ENCODE results near the gene HOXA1.
A peak's percentile ranks its signal among the peaks of the same experiment; 100 is the strongest.

HOXA1 gene

DNA sequence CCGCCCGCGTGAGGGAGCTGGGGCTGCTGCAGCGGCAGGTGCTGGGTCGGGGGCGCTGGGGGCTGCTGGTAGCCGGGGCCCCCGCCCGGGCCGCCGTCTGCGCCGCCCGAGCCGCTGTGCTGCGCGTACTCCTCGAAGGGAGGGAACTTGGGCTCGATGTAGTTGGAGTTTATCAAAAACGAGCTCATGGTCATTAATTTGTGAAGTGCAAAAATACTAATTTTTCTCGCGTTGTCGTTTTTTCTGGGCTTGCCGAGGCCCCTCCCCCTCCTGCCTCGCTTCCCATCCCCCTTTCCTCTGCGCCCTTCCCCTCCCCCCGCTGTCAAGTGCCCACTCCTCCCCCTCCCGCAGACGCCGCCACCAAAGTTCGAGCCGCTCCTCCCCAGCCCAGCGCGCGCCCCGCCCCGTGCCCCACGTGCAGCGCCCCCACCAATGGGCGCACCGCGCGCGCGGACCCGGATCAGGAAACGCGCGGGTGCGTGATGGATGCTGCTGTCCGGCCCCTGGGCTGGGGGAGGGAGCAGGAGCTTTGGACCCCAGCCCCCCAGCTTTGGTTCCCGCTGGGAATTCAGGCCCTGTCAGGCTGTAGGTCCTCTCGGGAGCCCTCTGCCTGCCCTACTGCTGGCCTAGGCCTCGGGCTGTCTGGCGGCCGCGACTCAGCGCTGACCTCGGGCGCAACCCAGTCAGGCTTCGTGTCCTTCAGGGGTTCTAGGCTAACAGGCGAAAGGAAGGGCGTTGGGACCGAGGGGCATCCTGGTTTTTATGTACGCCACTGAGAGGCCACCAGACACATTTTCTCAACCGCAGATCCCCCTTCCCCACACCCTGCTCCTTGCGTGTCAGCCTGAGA lies 35.0 kb upstream of the HOXA1 start, which contains the start of gene HOXA4:
HOXA4 (minus strand) TSS at position 218 of the 850 bp plus-strand sequence; CDS start at position 194, 24 bp downstream.
- no peak for DNase-seq

GRCh38 chr7:27129729-27130539 lies 34.1 kb upstream of the HOXA1 start:
- DNase-seq, result no peak

- no peak for DNase-seq
Measured at GRCh38 chr7:27128776-27129728, 33.3 kb upstream of the HOXA1 start.

GRCh38 chr7:27128034-27128433 lies 32.2 kb upstream of the HOXA1 start:
- DNase-seq, result no peak

GRCh38 chr7:27126596-27127327 lies 31.0 kb upstream of the HOXA1 start:
- DNase-seq, result no peak

GRCh38 chr7:27125986-27126394 lies 30.2 kb upstream of the HOXA1 start:
- DNase-seq, result no peak

DNA sequence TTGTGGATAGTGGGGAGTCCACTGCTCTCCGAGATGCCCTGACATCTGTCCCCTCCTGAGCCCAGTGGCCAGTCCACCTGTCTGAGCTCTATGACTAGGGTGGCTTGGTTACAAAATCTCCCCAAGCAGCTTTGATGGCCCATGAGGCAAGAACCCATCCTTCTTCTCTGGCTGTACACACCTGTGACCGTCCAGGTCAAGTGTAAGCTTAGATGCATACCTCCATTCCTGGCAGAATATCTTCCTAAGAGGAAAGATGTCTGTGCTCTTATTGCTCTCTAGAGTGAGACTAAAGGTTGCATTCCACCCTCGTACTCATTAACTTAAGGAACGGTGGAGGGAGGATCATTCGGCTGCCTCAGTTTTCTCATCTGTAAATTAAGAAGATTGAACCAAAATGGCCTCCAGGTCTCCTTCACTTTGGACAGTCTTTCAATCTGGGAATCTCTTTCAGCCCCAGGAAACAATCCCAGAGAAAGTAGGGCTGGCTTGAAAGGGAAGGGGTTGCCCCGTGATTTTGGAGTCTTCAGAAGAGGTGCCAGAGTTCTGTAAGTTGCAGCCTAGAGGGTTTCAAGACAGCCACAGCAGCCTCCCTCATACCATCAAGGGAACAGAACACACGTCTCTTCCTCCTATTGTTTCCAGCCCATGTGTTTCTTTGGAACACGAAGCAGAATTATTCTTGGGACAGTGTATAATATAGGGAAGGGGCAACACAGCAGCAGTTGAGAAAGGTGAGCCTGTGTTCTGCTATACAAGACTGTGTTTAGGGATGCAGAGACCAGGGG lies 29.3 kb upstream of the HOXA1 start:
- no peak for DNase-seq

- peak; percentile 94 for DNase-seq
Measured at GRCh38 chr7:27124096-27124901, 28.5 kb upstream of the HOXA1 start.

- no peak for DNase-seq
Measured at GRCh38 chr7:27123477-27124053, 27.8 kb upstream of the HOXA1 start.

GRCh38 chr7:27123007-27123476 lies 27.2 kb upstream of the HOXA1 start:
- no peak for DNase-seq

DNA sequence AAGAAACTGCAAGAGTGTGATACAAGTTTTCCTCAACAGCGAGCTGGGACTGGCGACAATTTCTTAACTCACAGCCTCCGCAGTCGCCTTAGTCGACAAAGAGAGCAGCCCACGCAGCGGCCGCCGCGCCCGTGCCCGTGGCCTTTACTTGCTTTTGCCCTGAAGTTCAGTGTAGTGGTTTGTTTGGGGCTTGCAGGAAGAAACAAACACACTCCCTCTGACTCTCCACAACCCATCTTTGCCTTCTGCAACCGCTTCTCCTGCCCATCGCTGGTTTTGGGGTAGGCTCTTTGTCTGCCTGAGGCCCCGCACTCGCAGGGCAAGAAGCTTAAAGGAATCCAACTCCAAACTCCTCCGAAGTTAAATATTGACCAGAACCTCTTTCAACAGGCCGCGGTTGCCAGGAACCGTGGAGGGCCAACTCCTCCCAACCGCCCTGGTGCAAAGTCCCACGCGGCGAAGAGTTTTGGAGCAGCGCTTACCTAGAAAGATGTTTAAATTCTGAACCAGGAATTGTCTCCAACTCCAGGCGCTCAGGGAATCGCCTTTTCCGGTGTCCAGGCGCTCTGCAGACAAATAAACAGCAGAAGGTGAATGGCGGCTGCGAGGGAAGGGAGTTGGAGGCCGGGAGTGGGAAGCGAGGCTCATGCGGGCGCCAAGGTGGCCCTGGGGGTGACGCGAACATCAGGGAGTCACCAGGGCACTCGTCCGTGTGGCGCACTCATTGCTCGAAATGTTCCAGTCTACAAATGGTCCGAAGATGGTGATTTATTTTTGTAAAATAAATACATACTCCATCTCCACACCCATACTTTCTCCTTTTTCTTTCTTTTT lies 26.5 kb upstream of the HOXA1 start:
- no peak for DNase-seq

- no peak for DNase-seq
Measured at GRCh38 chr7:27121684-27122076, 25.9 kb upstream of the HOXA1 start.

- DNase-seq, result no peak
Measured at GRCh38 chr7:27119412-27119911, 23.7 kb upstream of the HOXA1 start.

GRCh38 chr7:27118580-27118979 lies 22.8 kb upstream of the HOXA1 start:
- no peak for DNase-seq

DNA sequence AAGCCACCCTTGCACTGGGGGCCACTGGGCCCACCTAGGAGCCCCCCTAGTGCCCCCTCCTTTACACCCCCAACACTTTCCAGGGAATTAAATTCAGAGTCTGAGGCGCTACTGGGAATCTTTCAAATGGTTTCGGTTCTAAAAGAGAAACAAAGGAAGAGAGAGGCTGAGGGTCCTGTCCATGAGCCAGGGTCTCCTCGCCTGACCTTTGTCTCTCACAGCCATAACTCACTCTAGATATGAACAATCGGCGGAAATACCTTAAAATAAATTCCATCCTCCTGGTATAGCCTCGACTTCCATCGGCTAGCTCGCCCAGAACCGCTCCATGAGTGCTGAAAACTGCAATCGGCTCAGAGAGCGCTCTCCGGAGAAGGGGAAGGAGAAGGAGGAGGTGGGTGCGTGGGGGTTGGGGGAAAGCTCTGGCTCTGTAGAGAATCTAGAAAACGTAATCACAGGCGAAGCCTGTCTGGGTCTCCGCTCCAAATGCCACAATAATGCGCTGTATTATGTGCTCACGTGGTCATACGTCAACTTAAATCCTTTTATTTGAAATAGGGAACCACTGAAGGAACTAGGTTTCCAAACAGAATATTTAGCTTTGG lies 22.2 kb upstream of the HOXA1 start:
- no peak for DNase-seq

DNA sequence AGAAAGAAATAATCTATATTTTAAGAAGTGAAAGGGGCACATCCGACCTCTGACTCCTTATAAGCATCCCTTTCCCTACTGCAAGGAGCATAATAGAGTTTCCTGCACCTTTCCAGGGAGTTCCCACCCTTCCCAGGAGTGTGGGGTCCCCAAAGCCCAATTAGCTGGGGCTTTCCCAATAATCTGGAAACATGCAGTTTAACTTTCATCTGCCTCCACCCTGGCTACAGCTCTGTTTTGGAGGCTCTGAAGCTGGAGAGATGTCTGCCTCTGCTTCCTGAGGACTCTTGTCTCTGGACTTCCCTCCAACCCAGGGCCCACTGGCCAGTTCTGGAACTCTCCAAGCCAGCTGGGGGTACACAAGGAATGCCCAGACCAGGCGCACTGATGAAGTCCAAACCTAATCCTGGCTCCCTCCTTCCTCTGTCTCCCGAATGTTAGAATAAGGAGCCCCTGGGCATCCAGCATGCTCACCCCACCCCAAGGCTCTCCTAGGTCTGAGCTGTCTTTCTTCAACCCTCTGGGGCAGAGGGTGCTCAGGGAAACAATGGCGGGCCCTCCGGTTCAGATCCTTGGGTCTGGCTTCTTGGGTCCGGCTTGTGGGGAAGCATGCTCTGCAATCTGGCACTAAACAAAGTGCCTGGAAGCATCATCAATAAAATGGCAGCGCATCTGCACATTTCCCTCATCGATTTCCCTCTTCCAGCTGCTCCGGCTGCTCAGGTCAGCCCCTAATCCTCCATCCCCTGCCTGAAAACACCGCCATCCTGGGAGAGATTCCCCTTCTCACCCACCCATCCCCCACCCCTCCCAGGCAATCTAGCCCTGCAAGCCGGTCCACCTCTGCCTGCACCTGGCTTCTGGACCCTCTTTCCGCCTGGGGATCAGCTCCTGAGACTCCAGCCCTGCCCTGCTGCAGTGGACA lies 21.4 kb upstream of the HOXA1 start:
- no peak for DNase-seq

Measured in kidney glomerular epithelial cell (primary cell).